WTC11 (cell line): ENCODE measurements around the gene FHOD3. TPM values are rescaled to one million over a fixed set of nuclear protein-coding genes. Genes with fewer than 3 reads are reported as not detected.

Experiments used
- ATAC-seq: fragments of 200-7000 bp; cut with Tn5 transposase; 2 replicates; pipeline ENCODE4 v1.10.0; 2021; ENCODE audit warnings: mild to moderate bottlenecking, moderate library complexity
- CTCF ChIA-PET: fragments of 300-600 bp; sonication (Branson Sonifier 250); formaldehyde crosslinking; loops from one replicate; lab custom pipeline; 2021; ENCODE audit warnings: antibody characterized with exemption; lab: Charles Lee
- POLR2A ChIA-PET: fragments of 350-600 bp; sonication (Branson Sonifier 250); formaldehyde crosslinking; loops from one replicate; lab custom pipeline; 2021; ENCODE audit warnings: antibody characterized with exemption; lab: Charles Lee
- DNase-seq: peaks from one replicate; pipeline ENCODE4 v3.0.0; 2021; ENCODE audit warnings: low spot score
- H3K27ac Mint-ChIP-seq: 2 replicates; pipeline ENCODE4 v1.8.0; 2021; ENCODE audit warnings: mixed read lengths
- H3K27me3 Mint-ChIP-seq: 2 replicates; pipeline ENCODE4 v1.8.0; 2021; ENCODE audit warnings: low read depth, mild to moderate bottlenecking, moderate library complexity, mixed read lengths
- H3K36me3 Mint-ChIP-seq: 2 replicates; pipeline ENCODE4 v1.8.0; 2021; ENCODE audit warnings: mixed read lengths
- H3K4me1 Mint-ChIP-seq: 2 replicates; pipeline ENCODE4 v1.8.0; 2022; ENCODE audit warnings: mixed read lengths
- H3K4me3 Mint-ChIP-seq: 2 replicates; pipeline ENCODE4 v1.8.0; 2021; ENCODE audit warnings: mild to moderate bottlenecking, moderate library complexity, mixed read lengths
- H3K9me3 Mint-ChIP-seq: 2 replicates; pipeline ENCODE4 v1.8.0; 2021; ENCODE audit warnings: mixed read lengths
- AFF4 ChIP-seq: sonication (generic); formaldehyde crosslinking; IDR thresholded peaks from 2 replicates; pipeline ENCODE4 v1.8.1; 2023; ENCODE audit warnings: mild to moderate bottlenecking, missing genetic modification reagents, borderline replicate concordance
- CBFB ChIP-seq: sonication (generic); formaldehyde crosslinking; IDR thresholded peaks from 2 replicates; pipeline ENCODE4 v1.8.1; 2022; ENCODE audit warnings: mild to moderate bottlenecking, low read depth, missing genetic modification reagents
- CREM ChIP-seq: sonication (generic); formaldehyde crosslinking; IDR thresholded peaks from 2 replicates; pipeline ENCODE4 v1.8.1; 2022; ENCODE audit warnings: mild to moderate bottlenecking, missing genetic modification reagents, moderate library complexity
- E2F1 ChIP-seq: sonication (generic); formaldehyde crosslinking; IDR thresholded peaks from 2 replicates; pipeline ENCODE4 v1.8.0; 2022; ENCODE audit warnings: mild to moderate bottlenecking, missing genetic modification reagents
- ELF4 ChIP-seq: sonication (generic); formaldehyde crosslinking; IDR thresholded peaks from 2 replicates; pipeline ENCODE4 v1.8.1; 2022; ENCODE audit warnings: low read depth, mild to moderate bottlenecking, moderate library complexity, missing genetic modification reagents
- HMGA2 ChIP-seq: fragments of 250-450 bp; sonication (Bioruptor Pico); IDR thresholded peaks from 2 replicates; pipeline ENCODE4 v1.4.0; 2021; ENCODE audit warnings: mild to moderate bottlenecking, moderate library complexity
- JAZF1 ChIP-seq: fragments of 250-450 bp; sonication (Bioruptor Pico); IDR thresholded peaks from 2 replicates; pipeline ENCODE4 v1.9.0; 2021; ENCODE audit warnings: moderate library complexity, mild to moderate bottlenecking, inconsistent platforms
- KAT7 ChIP-seq: sonication (generic); formaldehyde crosslinking; IDR thresholded peaks from 2 replicates; pipeline ENCODE4 v1.8.1; 2023; ENCODE audit warnings: missing genetic modification reagents, mild to moderate bottlenecking, borderline replicate concordance
- PREB ChIP-seq: sonication (generic); formaldehyde crosslinking; IDR thresholded peaks from 2 replicates; pipeline ENCODE4 v1.8.1; 2022; ENCODE audit warnings: mild to moderate bottlenecking, missing genetic modification reagents, moderate library complexity, borderline replicate concordance
- TP53 ChIP-seq: sonication (generic); formaldehyde crosslinking; IDR thresholded peaks from 2 replicates; pipeline ENCODE4 v1.8.1; 2023; ENCODE audit warnings: mild to moderate bottlenecking, missing genetic modification reagents
- ZNF219 ChIP-seq: sonication (generic); formaldehyde crosslinking; IDR thresholded peaks from 2 replicates; pipeline ENCODE4 v1.8.0; 2023; ENCODE audit warnings: missing genetic modification reagents, mild to moderate bottlenecking, borderline replicate concordance
- ZNF263 ChIP-seq: sonication (generic); formaldehyde crosslinking; IDR thresholded peaks from 2 replicates; pipeline ENCODE4 v1.8.1; 2022; ENCODE audit warnings: low read depth, mild to moderate bottlenecking, moderate library complexity, missing genetic modification reagents
- ZNF671 ChIP-seq: fragments of 250-450 bp; sonication (Bioruptor Pico); IDR thresholded peaks from 2 replicates; pipeline ENCODE4 v1.8.0; 2021; ENCODE audit warnings: mild to moderate bottlenecking
- total RNA-seq: library from RNA; stranded (reverse); gene quantifications from 3 replicates; pipeline ENCODE4 v1.2.3, GENCODE V29; 2021
- TF ChIP-seq, protein P1 (sequence below): sonication (generic); formaldehyde crosslinking; IDR thresholded peaks from 2 replicates; pipeline ENCODE4 v1.8.1; 2023; ENCODE audit warnings: mild to moderate bottlenecking, missing genetic modification reagents, moderate library complexity
- TF ChIP-seq, protein P2 (sequence below): fragments of 250-450 bp; sonication (Bioruptor Pico); IDR thresholded peaks from 2 replicates; pipeline ENCODE4 v1.9.0; 2021; ENCODE audit warnings: mild to moderate bottlenecking, borderline replicate concordance
- TF ChIP-seq, protein P3 (sequence below): sonication (generic); formaldehyde crosslinking; IDR thresholded peaks from 2 replicates; pipeline ENCODE4 v1.8.1; 2022; ENCODE audit warnings: low read depth, missing genetic modification reagents, borderline replicate concordance
- TF ChIP-seq, protein P4 (sequence below): sonication (generic); formaldehyde crosslinking; IDR thresholded peaks from 2 replicates; pipeline ENCODE4 v1.8.1; 2022; ENCODE audit warnings: missing genetic modification reagents, borderline replicate concordance

FHOD3 gene
- total RNA-seq, 1 experiment from 2014 or later: 3.8 TPM

GRCh38 chr18:36314098-36314497 is 16.6 kb downstream of the FHOD3 start:
- H3K27me3 Mint-ChIP-seq: peaks cover 5% of the 10 kb centered on the region; the same call in 1 of the 2 replicates
- H3K9me3 Mint-ChIP-seq: peaks cover 19% of the 10 kb centered on the region
- peaks cover 14% of the 10 kb centered on the region for H3K4me1 Mint-ChIP-seq
- POLR2A ChIA-PET: no interaction called here
- H3K4me3 Mint-ChIP-seq: no peak overlapping the region
- H3K36me3 Mint-ChIP-seq: peaks cover 11% of the 10 kb centered on the region
- ATAC-seq: no peak
- TF ChIP-seq CREM (no peak), E2F1 (no peak), HMGA2 (no peak), ZNF219 (no peak), KAT7 (CRISPR knock-in tag) (no peak), CBFB (no peak), PREB (CRISPR knock-in tag) (no peak), TP53 (CRISPR knock-in tag) (no peak), ELF4 (CRISPR knock-in tag) (no peak)
- TF ChIP-seq, protein P1, sequence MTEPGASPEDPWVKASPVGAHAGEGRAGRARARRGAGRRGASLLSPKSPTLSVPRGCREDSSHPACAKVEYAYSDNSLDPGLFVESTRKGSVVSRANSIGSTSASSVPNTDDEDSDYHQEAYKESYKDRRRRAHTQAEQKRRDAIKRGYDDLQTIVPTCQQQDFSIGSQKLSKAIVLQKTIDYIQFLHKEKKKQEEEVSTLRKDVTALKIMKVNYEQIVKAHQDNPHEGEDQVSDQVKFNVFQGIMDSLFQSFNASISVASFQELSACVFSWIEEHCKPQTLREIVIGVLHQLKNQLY (CRISPR knock-in tag): no peak
- TF ChIP-seq, protein P2, sequence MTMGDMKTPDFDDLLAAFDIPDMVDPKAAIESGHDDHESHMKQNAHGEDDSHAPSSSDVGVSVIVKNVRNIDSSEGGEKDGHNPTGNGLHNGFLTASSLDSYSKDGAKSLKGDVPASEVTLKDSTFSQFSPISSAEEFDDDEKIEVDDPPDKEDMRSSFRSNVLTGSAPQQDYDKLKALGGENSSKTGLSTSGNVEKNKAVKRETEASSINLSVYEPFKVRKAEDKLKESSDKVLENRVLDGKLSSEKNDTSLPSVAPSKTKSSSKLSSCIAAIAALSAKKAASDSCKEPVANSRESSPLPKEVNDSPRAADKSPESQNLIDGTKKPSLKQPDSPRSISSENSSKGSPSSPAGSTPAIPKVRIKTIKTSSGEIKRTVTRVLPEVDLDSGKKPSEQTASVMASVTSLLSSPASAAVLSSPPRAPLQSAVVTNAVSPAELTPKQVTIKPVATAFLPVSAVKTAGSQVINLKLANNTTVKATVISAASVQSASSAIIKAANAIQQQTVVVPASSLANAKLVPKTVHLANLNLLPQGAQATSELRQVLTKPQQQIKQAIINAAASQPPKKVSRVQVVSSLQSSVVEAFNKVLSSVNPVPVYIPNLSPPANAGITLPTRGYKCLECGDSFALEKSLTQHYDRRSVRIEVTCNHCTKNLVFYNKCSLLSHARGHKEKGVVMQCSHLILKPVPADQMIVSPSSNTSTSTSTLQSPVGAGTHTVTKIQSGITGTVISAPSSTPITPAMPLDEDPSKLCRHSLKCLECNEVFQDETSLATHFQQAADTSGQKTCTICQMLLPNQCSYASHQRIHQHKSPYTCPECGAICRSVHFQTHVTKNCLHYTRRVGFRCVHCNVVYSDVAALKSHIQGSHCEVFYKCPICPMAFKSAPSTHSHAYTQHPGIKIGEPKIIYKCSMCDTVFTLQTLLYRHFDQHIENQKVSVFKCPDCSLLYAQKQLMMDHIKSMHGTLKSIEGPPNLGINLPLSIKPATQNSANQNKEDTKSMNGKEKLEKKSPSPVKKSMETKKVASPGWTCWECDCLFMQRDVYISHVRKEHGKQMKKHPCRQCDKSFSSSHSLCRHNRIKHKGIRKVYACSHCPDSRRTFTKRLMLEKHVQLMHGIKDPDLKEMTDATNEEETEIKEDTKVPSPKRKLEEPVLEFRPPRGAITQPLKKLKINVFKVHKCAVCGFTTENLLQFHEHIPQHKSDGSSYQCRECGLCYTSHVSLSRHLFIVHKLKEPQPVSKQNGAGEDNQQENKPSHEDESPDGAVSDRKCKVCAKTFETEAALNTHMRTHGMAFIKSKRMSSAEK (CRISPR knock-in tag): no peak
- TF ChIP-seq, protein P3, sequence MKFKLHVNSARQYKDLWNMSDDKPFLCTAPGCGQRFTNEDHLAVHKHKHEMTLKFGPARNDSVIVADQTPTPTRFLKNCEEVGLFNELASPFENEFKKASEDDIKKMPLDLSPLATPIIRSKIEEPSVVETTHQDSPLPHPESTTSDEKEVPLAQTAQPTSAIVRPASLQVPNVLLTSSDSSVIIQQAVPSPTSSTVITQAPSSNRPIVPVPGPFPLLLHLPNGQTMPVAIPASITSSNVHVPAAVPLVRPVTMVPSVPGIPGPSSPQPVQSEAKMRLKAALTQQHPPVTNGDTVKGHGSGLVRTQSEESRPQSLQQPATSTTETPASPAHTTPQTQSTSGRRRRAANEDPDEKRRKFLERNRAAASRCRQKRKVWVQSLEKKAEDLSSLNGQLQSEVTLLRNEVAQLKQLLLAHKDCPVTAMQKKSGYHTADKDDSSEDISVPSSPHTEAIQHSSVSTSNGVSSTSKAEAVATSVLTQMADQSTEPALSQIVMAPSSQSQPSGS (CRISPR knock-in tag): no peak
- TF ChIP-seq, all 79 proteins: peak for 0
- CTCF ChIA-PET: no interaction called here
- DNase-seq: no peak
- no peak overlapping the region for H3K27ac Mint-ChIP-seq

- DNase-seq: no peak
- peaks cover 13% of the 10 kb centered on the region for H3K36me3 Mint-ChIP-seq
- POLR2A ChIA-PET: no interaction called here
- H3K4me1 Mint-ChIP-seq: peaks cover 8% of the 10 kb centered on the region
- no peak overlapping the region for H3K4me3 Mint-ChIP-seq
- no peak overlapping the region for H3K27ac Mint-ChIP-seq
- CTCF ChIA-PET: no interaction called here
- H3K27me3 Mint-ChIP-seq: peaks cover 5% of the 10 kb centered on the region; the same call in 1 of the 2 replicates
- peaks cover 24% of the 10 kb centered on the region for H3K9me3 Mint-ChIP-seq
- ATAC-seq: no peak
- TF ChIP-seq ZNF671 (CRISPR knock-in tag) (no peak), CBFB (no peak), JAZF1 (no peak), ZNF263 (no peak), AFF4 (no peak)
- TF ChIP-seq, protein P4, sequence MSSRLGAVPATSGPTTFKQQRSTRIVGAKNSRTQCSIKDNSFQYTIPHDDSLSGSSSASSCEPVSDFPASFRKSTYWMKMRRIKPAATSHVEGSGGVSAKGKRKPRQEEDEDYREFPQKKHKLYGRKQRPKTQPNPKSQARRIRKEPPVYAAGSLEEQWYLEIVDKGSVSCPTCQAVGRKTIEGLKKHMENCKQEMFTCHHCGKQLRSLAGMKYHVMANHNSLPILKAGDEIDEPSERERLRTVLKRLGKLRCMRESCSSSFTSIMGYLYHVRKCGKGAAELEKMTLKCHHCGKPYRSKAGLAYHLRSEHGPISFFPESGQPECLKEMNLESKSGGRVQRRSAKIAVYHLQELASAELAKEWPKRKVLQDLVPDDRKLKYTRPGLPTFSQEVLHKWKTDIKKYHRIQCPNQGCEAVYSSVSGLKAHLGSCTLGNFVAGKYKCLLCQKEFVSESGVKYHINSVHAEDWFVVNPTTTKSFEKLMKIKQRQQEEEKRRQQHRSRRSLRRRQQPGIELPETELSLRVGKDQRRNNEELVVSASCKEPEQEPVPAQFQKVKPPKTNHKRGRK: no peak
Observed at GRCh38 chr18:36314754-36315153, 17.2 kb downstream of the FHOD3 start.
